Upper lobe of left lung (tissue), 6 donors: Measurements from ENCODE around the gene CBLN3. TPM values are rescaled to one million over a fixed set of nuclear protein-coding genes. Genes with fewer than 3 reads are reported as not detected.

Source experiments
- ATAC-seq, 2 donors: fragments of 200-7000 bp; cut with Tn5 transposase; one replicate each; pipeline ENCODE4 v1.9.1; 2022; ENCODE audit warnings: mild to moderate bottlenecking in 2 of 2, moderate library complexity in 2 of 2; ENCODE audit not compliant: low FRiP score in 2 of 2
- DNase-seq, 2 donors: peaks; one replicate each; pipeline ENCODE4 v3.0.0-alpha.2; 2019 to 2020
- H3K27ac ChIP-seq, 4 donors: fragments of 200-600 bp; sonication (generic); one replicate each; pipeline ENCODE4 v1.5.1; 2016 to 2019
- H3K27me3 ChIP-seq, 4 donors: fragments of 200-600 bp; sonication (generic); one replicate each; pipeline ENCODE4 v1.5.1; 2017 to 2019
- H3K36me3 ChIP-seq, 4 donors: fragments of 200-600 bp; sonication (generic); one replicate each; pipeline ENCODE4 v1.5.1; 2016 to 2019
- H3K4me1 ChIP-seq, 4 donors: fragments of 200-600 bp; sonication (generic); one replicate each; pipeline ENCODE4 v1.5.1; 2018 to 2019
- H3K4me3 ChIP-seq, 4 donors: fragments of 200-600 bp; sonication (generic); one replicate each; pipeline ENCODE4 v1.5.1; 2017 to 2019; ENCODE audit warnings: mild to moderate bottlenecking in 2 of 4, moderate library complexity in 1 of 4
- H3K9me3 ChIP-seq, 4 donors: fragments of 200-600 bp; sonication (generic); one replicate each; pipeline ENCODE4 v1.5.1; 2018 to 2019
- CTCF ChIP-seq, 6 experiments: fragments of 450-650 bp in 4 of 6; fragments of 200-600 bp in 2 of 6; sonication (generic) in 2 of 6; IDR thresholded peaks; one replicate each; pipeline ENCODE4 v1.5.1; 2016 to 2019; ENCODE audit warnings: antibody characterized with exemption in 6 of 6
- EP300 ChIP-seq, 4 donors: sonication (generic); formaldehyde crosslinking; IDR thresholded peaks; one replicate each; pipeline ENCODE4 v1.5.1; 2017; ENCODE audit warnings: antibody characterized with exemption in 4 of 4, control low read depth in 2 of 4
- POLR2A ChIP-seq, 4 donors: fragments of 450-650 bp; IDR thresholded peaks; one replicate each; pipeline ENCODE4 v1.5.1; 2016 to 2017; ENCODE audit warnings: antibody characterized with exemption in 4 of 4, mild to moderate bottlenecking in 2 of 4
- POLR2AphosphoS5 ChIP-seq, 2 donors: sonication (generic); formaldehyde crosslinking; IDR thresholded peaks; one replicate each; pipeline ENCODE4 v1.5.1; 2017; ENCODE audit warnings: antibody characterized with exemption in 2 of 2
- WGBS, 2 donors: methylation state at CpG; one replicate each; pipeline ENCODE4 v1.1.5; 2017 to 2018; 5-methylcytosine and 5-hydroxymethylcytosine counted together
- total RNA-seq, 6 donors: library from RNA; depleted of rRNA in 4 of 6; stranded (reverse); fragments of >200 nt in 4 of 6; gene quantifications; one replicate each; pipeline versions ENCODE4 v1.1.0 to v1.2.1, GENCODE V29; 2016 to 2021
- donor health status: DM: no; HTN: no; CAD: no; lungs with moderate emphysema.
- donor health status: DM: no; HTN: yes; CAD: no; lungs with severe emphysema.

Gene CBLN3
- total RNA-seq, 6 donors from 2014 or later = 1.1 to 4.2 (median 3.1) TPM

DNA sequence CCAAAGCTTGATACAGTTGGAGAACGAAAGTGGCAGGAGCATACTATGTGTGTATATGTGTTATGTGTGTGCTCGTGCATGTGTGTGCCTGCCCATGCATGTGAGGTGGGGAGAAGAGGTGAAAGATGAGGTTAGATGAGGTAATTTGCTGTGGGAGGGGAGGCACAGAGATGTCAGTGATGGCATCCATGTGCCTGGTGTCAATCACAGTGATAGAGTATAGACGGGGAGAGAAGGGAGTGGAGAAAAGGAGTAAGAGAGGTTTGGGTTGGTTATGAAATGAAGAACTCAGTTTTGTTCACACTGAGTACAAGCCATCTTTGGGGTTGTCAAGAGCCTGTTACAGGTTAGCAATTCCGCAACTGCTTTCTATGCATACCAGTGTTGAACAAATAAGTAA lies 45.3 kb downstream of the CBLN3 start:
- ATAC-seq (no peak), DNase-seq (no peak)
- WGBS, 2 donors = 83 to 94% methylated on average over 4 of the region's 4 CpGs
- Histone ChIP-seq H3K4me1 (peaks cover 4 to 9% (median 7%) of the 10 kb centered on the region in 4 donors), H3K27me3 (no peaks in the 10 kb centered on the region), H3K27ac (no peak overlapping the region), H3K36me3 (no peaks in the 10 kb centered on the region), H3K9me3 (no peaks in the 10 kb centered on the region), H3K4me3 (no peak overlapping the region)
- TF ChIP-seq CTCF (IDR thresholded peaks at IDR 0.05) (no peak), POLR2A (IDR thresholded peaks at IDR 0.05) (no peak), EP300 (IDR thresholded peaks at IDR 0.05) (no peak), POLR2AphosphoS5 (IDR thresholded peaks at IDR 0.05) (no peak)

GRCh38 chr14:24382064-24382371 lies 47.5 kb downstream of the CBLN3 start:
- ATAC-seq (no peak), DNase-seq (no peak)
- no peak overlapping the region for H3K27ac ChIP-seq
- WGBS, 2 donors = 77 to 82% methylated on average over 3 to 4 of the region's 4 CpGs
- H3K27me3 ChIP-seq = no peaks in the 10 kb centered on the region
- no peak overlapping the region for H3K4me3 ChIP-seq
- no peak for TF ChIP-seq EP300 (IDR thresholded peaks at IDR 0.05)
- no peak for TF ChIP-seq POLR2AphosphoS5 (IDR thresholded peaks at IDR 0.05)
- TF ChIP-seq CTCF (IDR thresholded peaks at IDR 0.05) = no peak
- H3K36me3 ChIP-seq = no peaks in the 10 kb centered on the region
- H3K9me3 ChIP-seq = no peaks in the 10 kb centered on the region
- peaks cover 0 to 7% (median 2%) of the 10 kb centered on the region in 4 donors for H3K4me1 ChIP-seq

DNA sequence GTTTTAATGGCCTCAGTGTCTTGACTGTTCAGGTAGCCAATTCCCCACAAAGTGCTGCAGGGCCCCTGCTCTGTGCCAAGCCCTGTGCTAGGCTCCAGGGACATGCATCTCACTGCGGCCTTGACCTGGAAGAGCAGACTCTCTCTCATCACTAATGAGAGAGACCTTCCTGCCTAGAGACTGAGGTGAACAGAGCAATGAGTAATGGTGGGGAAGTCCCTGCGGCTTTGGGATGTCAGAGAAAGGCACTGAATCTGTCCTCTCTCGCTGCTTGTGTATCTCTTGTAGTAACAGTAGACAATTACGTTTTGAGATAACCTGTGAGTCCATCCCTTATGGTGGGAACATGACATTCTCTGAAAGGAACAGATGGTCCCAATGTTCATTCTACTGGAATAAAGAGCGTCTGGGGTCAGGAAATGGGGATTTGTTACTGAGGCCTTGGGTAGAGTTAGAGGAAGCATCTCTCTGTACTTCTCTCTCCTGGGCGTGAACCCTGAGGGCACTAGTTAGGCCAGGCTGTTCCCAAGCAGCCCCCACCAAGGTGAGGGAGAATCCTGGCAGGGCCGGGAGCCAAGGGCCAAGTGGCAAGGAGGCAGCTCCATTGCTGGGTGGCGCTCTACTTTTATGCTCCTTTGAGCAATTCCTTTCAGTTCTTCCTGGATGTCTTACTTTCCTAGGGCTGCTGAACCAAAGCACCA lies 48.0 kb downstream of the CBLN3 start:
- WGBS, 2 donors = 87 to 92% methylated on average over 8 of the region's 8 CpGs
- Histone ChIP-seq H3K9me3 (no peaks in the 10 kb centered on the region), H3K4me1 (peaks cover 0 to 7% (median 2%) of the 10 kb centered on the region in 4 donors), H3K36me3 (no peaks in the 10 kb centered on the region), H3K4me3 (no peak overlapping the region), H3K27me3 (no peaks in the 10 kb centered on the region), H3K27ac (no peak overlapping the region)
- TF ChIP-seq POLR2A (IDR thresholded peaks at IDR 0.05) = no peak
- TF ChIP-seq CTCF (IDR thresholded peaks at IDR 0.05) = no peak
- no peak for TF ChIP-seq POLR2AphosphoS5 (IDR thresholded peaks at IDR 0.05)
- no peak for TF ChIP-seq EP300 (IDR thresholded peaks at IDR 0.05)
- DNase-seq (no peak), ATAC-seq (no peak)

DNA sequence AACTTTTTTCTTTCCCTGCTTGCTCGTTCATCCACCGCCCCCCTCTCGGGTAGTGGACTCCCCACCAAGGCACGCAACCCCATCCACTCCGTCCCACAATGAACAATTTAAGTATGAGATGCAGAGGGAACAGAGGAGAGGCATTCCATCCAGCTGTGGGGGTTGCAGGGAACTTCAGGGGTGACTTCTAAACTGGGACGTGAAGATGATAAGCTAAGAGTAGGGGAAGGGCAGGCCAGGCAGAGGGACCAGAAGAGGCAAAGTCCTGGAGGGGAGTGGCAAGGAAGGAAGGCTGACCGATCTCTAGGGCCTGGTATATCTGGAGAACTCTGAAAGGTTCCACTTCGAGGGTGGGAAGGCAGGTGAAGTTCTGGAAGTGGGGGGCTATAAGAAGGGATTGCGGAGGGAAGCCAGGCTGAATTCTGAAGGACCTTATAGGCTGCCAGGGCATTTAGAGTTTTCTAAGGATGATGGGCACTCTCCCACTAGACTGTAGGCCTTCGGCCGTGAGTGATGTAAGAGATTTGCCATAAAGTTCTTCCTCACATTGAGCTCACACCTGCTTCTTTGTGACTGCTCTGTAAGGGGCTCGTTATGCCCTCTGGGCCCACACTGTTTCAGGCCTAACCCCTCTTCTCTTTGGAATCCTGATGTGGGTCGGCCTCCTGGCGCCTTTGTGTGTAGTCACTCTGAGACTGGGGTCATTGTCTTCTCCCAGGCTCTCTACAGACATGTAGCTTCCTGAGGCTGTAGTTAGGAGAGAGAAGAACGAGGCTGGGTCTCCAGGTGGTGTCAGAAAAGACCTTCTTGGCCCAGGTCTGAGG lies 49.3 kb downstream of the CBLN3 start:
- H3K9me3 ChIP-seq = no peaks in the 10 kb centered on the region
- no peak overlapping the region for H3K27ac ChIP-seq
- H3K27me3 ChIP-seq = no peaks in the 10 kb centered on the region
- TF ChIP-seq POLR2AphosphoS5 (IDR thresholded peaks at IDR 0.05) = no peak
- no peak for TF ChIP-seq EP300 (IDR thresholded peaks at IDR 0.05)
- TF ChIP-seq CTCF (IDR thresholded peaks at IDR 0.05) = no peak
- no peak for TF ChIP-seq POLR2A (IDR thresholded peaks at IDR 0.05)
- no peak for DNase-seq
- H3K36me3 ChIP-seq = peaks cover 0 to 4% (median 0%) of the 10 kb centered on the region in 4 donors
- WGBS, 2 donors = 89 to 90% methylated on average over 15 of the region's 15 CpGs
- no peak overlapping the region for H3K4me3 ChIP-seq
- no peak for ATAC-seq
- H3K4me1 ChIP-seq = peaks cover 0 to 7% (median 2%) of the 10 kb centered on the region in 4 donors
